GM12891 (cell line): Measurements from ENCODE around the gene LOXL1.
"Not testable (repeated sequence)": the region's sequence is repeated elsewhere in the genome, so short reads cannot be mapped to it uniquely, and the experiment has no call there.

Source experiments
- DNase-seq: peaks from one replicate; pipeline ENCODE4 v3.0.0; 2011; ENCODE audit warnings: low spot score; ENCODE audit not compliant: insufficient read length
- FAIRE-seq: peaks from 2 replicates; lab custom pipeline; 2011; peaks lifted over from hg19 to GRCh38; lab: Jason Lieb, UNC
- PAX5 ChIP-seq: IDR thresholded peaks from 2 replicates; pipeline ENCODE4 v1.6.1; 2011; ENCODE audit warnings: low read length, moderate library complexity, mild to moderate bottlenecking; ENCODE audit not compliant: insufficient read depth, severe bottlenecking
- POLR2A ChIP-seq: IDR thresholded peaks from 2 replicates; pipeline ENCODE4 v1.6.1; 2011; ENCODE audit warnings: low read depth, low read length, control low read depth
- POLR2AphosphoS5 ChIP-seq: IDR thresholded peaks from 2 replicates; pipeline ENCODE4 v1.6.1; 2011; ENCODE audit warnings: low read depth, low read length, control low read depth
- POU2F2 ChIP-seq: IDR thresholded peaks from 2 replicates; pipeline ENCODE4 v1.6.1; 2011; ENCODE audit warnings: low read depth, mild to moderate bottlenecking, control low read depth, low read length, moderate library complexity
- SPI1 ChIP-seq: IDR thresholded peaks from 2 replicates; pipeline ENCODE4 v1.6.1; 2011; ENCODE audit warnings: low read depth, low read length, control low read depth
- TAF1 ChIP-seq: IDR thresholded peaks from 2 replicates; pipeline ENCODE4 v1.6.1; 2011; ENCODE audit warnings: low read depth, low read length, control low read depth

Gene LOXL1

GRCh38 chr15:73930790-73931281 is 4.6 kb downstream of the LOXL1 start:
- DNase-seq (no peak), FAIRE-seq (no peak)
- TF ChIP-seq TAF1 (no peak), SPI1 (no peak), POLR2AphosphoS5 (no peak)

- TF ChIP-seq SPI1 (no peak), POLR2AphosphoS5 (no peak), POU2F2 (no peak), TAF1 (no peak), POLR2A (no peak), PAX5 (no peak)
- no peak for FAIRE-seq
These were observed 5.2 kb downstream of the LOXL1 start for GRCh38 chr15:73931441-73931840.

GRCh38 chr15:73932381-73933191 is 6.3 kb downstream of the LOXL1 start:
- FAIRE-seq (no peak), DNase-seq (no peak)
- TF ChIP-seq POLR2AphosphoS5 = no peak
- no peak for TF ChIP-seq SPI1
- no peak for TF ChIP-seq TAF1
- no peak for TF ChIP-seq PAX5
- TF ChIP-seq POLR2A = no peak
- no peak for TF ChIP-seq POU2F2

More at GRCh38 chr15:73931441-73931840, 5.2 kb downstream of the LOXL1 start:
- DNase-seq = no peak

- no peak for DNase-seq
- no peak for FAIRE-seq
- TF ChIP-seq POLR2AphosphoS5 = no peak
- no peak for TF ChIP-seq TAF1
- TF ChIP-seq SPI1 = no peak
- TF ChIP-seq POU2F2 = no peak
- TF ChIP-seq PAX5 = no peak
- no peak for TF ChIP-seq POLR2A
These were observed 8.0 kb downstream of the LOXL1 start for GRCh38 chr15:73934281-73934680.

- no peak for FAIRE-seq
- no peak for DNase-seq
- TF ChIP-seq PAX5 (no peak), POU2F2 (no peak), SPI1 (no peak), POLR2AphosphoS5 (no peak), TAF1 (no peak), POLR2A (no peak)
These were observed 9.3 kb downstream of the LOXL1 start for GRCh38 chr15:73935547-73935946.

GRCh38 chr15:73936181-73936580 is 9.9 kb downstream of the LOXL1 start:
- TF ChIP-seq POLR2A = no peak
- TF ChIP-seq SPI1 = no peak
- TF ChIP-seq TAF1 = no peak
- no peak for TF ChIP-seq POU2F2
- TF ChIP-seq PAX5 = no peak
- TF ChIP-seq POLR2AphosphoS5 = no peak
- no peak for FAIRE-seq
- no peak for DNase-seq

GRCh38 chr15:73936588-73937290 is 10.5 kb downstream of the LOXL1 start:
- FAIRE-seq (no peak), DNase-seq (no peak)
- TF ChIP-seq TAF1 (no peak), PAX5 (no peak), POU2F2 (no peak), POLR2A (no peak), POLR2AphosphoS5 (no peak), SPI1 (no peak)

- DNase-seq (no peak), FAIRE-seq (no peak)
- no peak for TF ChIP-seq SPI1
- TF ChIP-seq POU2F2 = no peak
- TF ChIP-seq POLR2A = no peak
- no peak for TF ChIP-seq PAX5
- TF ChIP-seq TAF1 = no peak
- TF ChIP-seq POLR2AphosphoS5 = no peak
These were observed 11.0 kb downstream of the LOXL1 start for GRCh38 chr15:73937296-73937695.

- FAIRE-seq (no peak), DNase-seq (no peak)
- TF ChIP-seq POLR2A (no peak), POLR2AphosphoS5 (no peak), TAF1 (no peak), PAX5 (no peak), POU2F2 (no peak), SPI1 (no peak)
These were observed 11.5 kb downstream of the LOXL1 start for GRCh38 chr15:73937726-73938125.

GRCh38 chr15:73938516-73938915 is 12.3 kb downstream of the LOXL1 start:
- FAIRE-seq, DNase-seq: not testable (repeated sequence)
